GM19452 (cell line): ENCODE results near the gene PCNX3.
A peak's percentile ranks its signal among the peaks of the same experiment; 100 is the strongest.
"Not testable (repeated sequence)": the region's sequence is repeated elsewhere in the genome, so short reads cannot be mapped to it uniquely, and the experiment has no call there.

Experiments
- ATAC-seq: cut with Tn5 transposase; IDR thresholded peaks from one replicate; pipeline ENCODE4 v1.9.1; 2021; ENCODE audit not compliant: unreplicated experiment

Gene PCNX3

GRCh38 chr11:65651589-65652510, 36.3 kb downstream of the PCNX3 start:
- no peak for ATAC-seq

- ATAC-seq: peak; percentile 73
Observed at GRCh38 chr11:65652511-65653228, 37.1 kb downstream of the PCNX3 start.

- ATAC-seq: peak; percentile 6
Observed at GRCh38 chr11:65653229-65654225, 38.0 kb downstream of the PCNX3 start.

GRCh38 chr11:65654375-65655349, 39.1 kb downstream of the PCNX3 start:
- ATAC-seq: no peak

GRCh38 chr11:65655570-65656332, 40.2 kb downstream of the PCNX3 start:
- no peak for ATAC-seq

GRCh38 chr11:65657426-65657825, 41.9 kb downstream of the PCNX3 start:
- ATAC-seq: no peak

- ATAC-seq: no peak
Observed at GRCh38 chr11:65658174-65659021, 42.8 kb downstream of the PCNX3 start.

- ATAC-seq: no peak
Observed at GRCh38 chr11:65660038-65660437, 44.5 kb downstream of the PCNX3 start.

GRCh38 chr11:65660908-65661307, 45.3 kb downstream of the PCNX3 start:
- not testable (repeated sequence) for ATAC-seq

- no peak for ATAC-seq
Observed at GRCh38 chr11:65661599-65662246, 46.1 kb downstream of the PCNX3 start.

- ATAC-seq: peak; percentile 21
Observed at GRCh38 chr11:65662247-65662798, 46.7 kb downstream of the PCNX3 start.

- peak; percentile 79 for ATAC-seq
Observed at GRCh38 chr11:65662799-65663638, 47.4 kb downstream of the PCNX3 start, which contains the start of gene RELA. Gene RELA, minus strand, starts transcription at chr11:65662916. Its CDS starts 84 bp downstream, at chr11:65662832.

GRCh38 chr11:65663639-65664200, 48.1 kb downstream of the PCNX3 start:
- ATAC-seq: no peak

GRCh38 chr11:65672180-65672860, 56.7 kb downstream of the PCNX3 start:
- ATAC-seq: no peak

- no peak for ATAC-seq
Observed at GRCh38 chr11:65672982-65673381, 57.4 kb downstream of the PCNX3 start.
